Cardiac muscle cell (in vitro differentiated cells and primary cell): ENCODE data around the gene STAB1. TPM values are rescaled to one million over a fixed set of nuclear protein-coding genes. Genes with fewer than 3 reads are reported as not detected.

Experiments used
- DNase-seq, 2 donors: peaks; one replicate each; pipeline versions ENCODE4 v3.0.0 to v3.0.0-alpha.2; 2010 to 2017; ENCODE audit warnings: low read depth in 1 of 2, low spot score in 1 of 2
- H3K27ac ChIP-seq: fragments of 200-600 bp; sonication (generic); 2 replicates; pipeline ENCODE4 v1.5.1; 2016
- H3K27me3 ChIP-seq: fragments of 200-600 bp; sonication (generic); 2 replicates; pipeline ENCODE4 v1.6.0; 2016; ENCODE audit warnings: control low read depth
- H3K36me3 ChIP-seq: fragments of 200-600 bp; sonication (generic); 2 replicates; pipeline ENCODE4 v1.5.1; 2016; ENCODE audit warnings: control low read depth
- H3K4me1 ChIP-seq: fragments of 200-600 bp; sonication (generic); 2 replicates; pipeline ENCODE4 v1.8.1; 2017; ENCODE audit warnings: low read depth, mild to moderate bottlenecking, mixed run types
- H3K4me3 ChIP-seq: fragments of 200-600 bp; sonication (generic); 2 replicates; pipeline ENCODE4 v1.5.1; 2016; ENCODE audit warnings: mild to moderate bottlenecking
- H3K9me3 ChIP-seq: fragments of 200-600 bp; sonication (generic); 2 replicates; pipeline ENCODE4 v1.5.1; 2017; ENCODE audit warnings: low read depth, mild to moderate bottlenecking, control low read depth
- polyA plus RNA-seq: library from polyadenylated mRNA; unstranded; fragments of >200 nt; fragmentation: Nextera tagmentation; extraction: Ambion mirVana; gene quantifications from 2 replicates; pipeline ENCODE4 v1.2.1, GENCODE V29; 2016
- total RNA-seq: library from RNA; depleted of rRNA; stranded (reverse); fragments of >200 nt; gene quantifications from 2 replicates; pipeline ENCODE4 v1.2.3, GENCODE V29; 2016
- TF ChIP-seq, protein P1 (sequence below): IDR thresholded peaks from 2 replicates; pipeline ENCODE4 v1.5.1; 2012; ENCODE audit warnings: low read depth, mild to moderate bottlenecking, low read length

STAB1 gene
- total and polyA plus RNA-seq, 2 experiments from 2014 or later: 2.2 TPM; not detected in 1

DNA sequence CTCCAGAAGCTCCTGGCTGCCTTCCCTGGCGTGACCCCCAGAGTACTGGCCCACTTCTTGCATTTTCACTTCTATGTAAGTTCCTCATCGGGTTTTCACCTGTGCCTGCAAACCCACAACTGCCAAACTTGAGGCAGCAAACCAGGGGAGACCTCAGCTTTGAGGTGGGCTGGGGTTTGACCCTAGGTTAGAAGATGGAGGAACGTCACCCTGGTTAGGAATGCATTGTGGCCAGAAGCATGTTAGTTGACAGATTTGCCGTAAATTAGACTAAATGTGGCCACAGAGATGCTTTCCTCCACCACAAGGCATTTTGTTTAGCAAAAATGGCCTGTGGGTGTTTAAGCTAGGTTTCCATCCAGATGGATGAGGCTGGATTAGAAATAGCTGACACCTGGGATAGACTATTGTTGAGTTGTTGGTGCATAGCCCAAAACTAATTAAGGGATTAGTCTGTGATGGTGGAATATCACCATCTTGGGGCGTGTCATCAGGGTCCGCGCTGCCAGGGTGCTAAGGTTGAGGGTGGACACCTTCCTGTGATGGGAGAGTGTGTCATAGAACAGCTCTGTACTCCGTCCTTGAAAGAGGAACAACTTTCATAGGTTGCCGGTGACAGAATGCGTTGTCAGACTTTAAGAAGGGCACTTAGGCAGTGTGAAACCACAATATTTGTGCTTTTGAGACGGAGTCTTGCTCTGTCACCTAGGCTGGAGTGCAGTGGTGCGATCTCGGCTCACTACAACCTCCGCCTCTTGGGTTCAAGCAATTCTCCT is 36.2 kb upstream of the STAB1 start:
- no peak for DNase-seq
- H3K36me3 ChIP-seq: peaks cover 54% of the 10 kb centered on the region
- no peak overlapping the region for H3K27ac ChIP-seq
- H3K9me3 ChIP-seq: no peaks in the 10 kb centered on the region
- no peaks in the 10 kb centered on the region for H3K27me3 ChIP-seq
- peaks cover 24% of the 10 kb centered on the region for H3K4me1 ChIP-seq
- no peak overlapping the region for H3K4me3 ChIP-seq
- TF ChIP-seq, protein P1, sequence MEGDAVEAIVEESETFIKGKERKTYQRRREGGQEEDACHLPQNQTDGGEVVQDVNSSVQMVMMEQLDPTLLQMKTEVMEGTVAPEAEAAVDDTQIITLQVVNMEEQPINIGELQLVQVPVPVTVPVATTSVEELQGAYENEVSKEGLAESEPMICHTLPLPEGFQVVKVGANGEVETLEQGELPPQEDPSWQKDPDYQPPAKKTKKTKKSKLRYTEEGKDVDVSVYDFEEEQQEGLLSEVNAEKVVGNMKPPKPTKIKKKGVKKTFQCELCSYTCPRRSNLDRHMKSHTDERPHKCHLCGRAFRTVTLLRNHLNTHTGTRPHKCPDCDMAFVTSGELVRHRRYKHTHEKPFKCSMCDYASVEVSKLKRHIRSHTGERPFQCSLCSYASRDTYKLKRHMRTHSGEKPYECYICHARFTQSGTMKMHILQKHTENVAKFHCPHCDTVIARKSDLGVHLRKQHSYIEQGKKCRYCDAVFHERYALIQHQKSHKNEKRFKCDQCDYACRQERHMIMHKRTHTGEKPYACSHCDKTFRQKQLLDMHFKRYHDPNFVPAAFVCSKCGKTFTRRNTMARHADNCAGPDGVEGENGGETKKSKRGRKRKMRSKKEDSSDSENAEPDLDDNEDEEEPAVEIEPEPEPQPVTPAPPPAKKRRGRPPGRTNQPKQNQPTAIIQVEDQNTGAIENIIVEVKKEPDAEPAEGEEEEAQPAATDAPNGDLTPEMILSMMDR: no peak

DNA sequence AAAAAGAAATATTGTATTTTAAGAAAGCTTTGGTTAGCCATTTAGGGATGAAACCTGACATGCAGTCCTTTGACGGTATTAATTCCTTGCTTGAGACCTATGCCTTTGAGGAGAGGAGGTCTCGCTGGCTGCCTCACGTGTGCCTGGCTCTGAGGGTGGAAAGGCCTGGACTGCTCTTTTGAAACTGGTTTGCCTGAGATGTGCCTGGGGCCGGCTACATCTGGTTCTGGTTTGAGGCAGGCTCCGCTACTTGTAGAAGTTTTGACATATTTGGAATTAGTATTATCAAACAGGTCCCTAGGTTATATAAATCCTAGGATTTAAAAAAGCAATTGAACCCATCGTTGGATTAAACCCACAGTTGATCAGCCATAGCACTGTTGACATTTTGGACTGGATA is 33.3 kb upstream of the STAB1 start:
- no peak for DNase-seq
- peaks cover 57% of the 10 kb centered on the region for H3K36me3 ChIP-seq
- H3K27ac ChIP-seq: no peak overlapping the region

DNA sequence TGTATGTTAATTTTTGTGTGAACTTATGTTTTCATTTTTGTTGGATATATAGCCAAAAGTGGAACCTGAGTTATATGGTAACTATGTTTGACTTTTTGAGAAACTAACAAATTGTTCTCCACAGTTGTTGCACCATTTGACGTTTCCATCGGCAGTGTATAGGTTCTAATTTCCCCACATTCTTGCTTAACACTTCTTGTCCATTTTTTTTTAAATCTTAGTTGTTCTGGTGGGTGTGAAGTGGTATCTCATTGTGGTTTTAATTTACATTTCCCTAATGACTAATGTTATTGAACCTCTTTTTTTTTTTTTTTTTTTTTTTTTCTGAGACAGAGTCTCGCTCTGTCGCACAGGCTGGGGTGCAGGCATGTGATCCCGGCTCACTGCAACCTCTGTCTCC is 31.7 kb upstream of the STAB1 start:
- no peak overlapping the region for H3K4me3 ChIP-seq
- DNase-seq: no peak
- no peaks in the 10 kb centered on the region for H3K9me3 ChIP-seq
- peaks cover 9% of the 10 kb centered on the region for H3K4me1 ChIP-seq
- peaks cover 47% of the 10 kb centered on the region for H3K36me3 ChIP-seq
- H3K27ac ChIP-seq: no peak overlapping the region
- no peaks in the 10 kb centered on the region for H3K27me3 ChIP-seq
- TF ChIP-seq, protein P1: no peak

More for the DNA sequence above, 33.3 kb upstream of the STAB1 start:
- Histone ChIP-seq H3K4me3 (no peak overlapping the region), H3K27me3 (no peaks in the 10 kb centered on the region), H3K9me3 (no peaks in the 10 kb centered on the region), H3K4me1 (peaks cover 11% of the 10 kb centered on the region)
- TF ChIP-seq, protein P1: no peak

DNA sequence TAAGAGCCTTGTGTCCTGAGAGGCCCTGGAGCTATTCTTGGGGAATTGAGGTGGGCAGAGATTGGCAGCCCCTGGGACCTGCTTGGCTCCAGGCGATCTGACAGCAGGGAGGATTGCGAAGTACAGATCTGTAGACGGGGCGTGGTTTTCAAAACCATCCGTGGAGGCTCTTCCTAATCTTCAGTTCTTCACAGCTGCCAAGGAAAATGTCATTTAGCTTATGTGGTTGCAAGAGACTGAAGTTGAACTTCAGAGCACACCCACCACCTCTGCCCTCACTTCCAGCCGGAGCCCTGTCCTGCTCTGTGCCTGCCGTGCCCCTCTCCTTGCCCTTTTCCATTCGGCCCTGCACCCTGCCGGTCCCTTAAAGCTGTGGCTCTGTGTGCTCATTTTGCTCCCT is 26.8 kb upstream of the STAB1 start:
- no peaks in the 10 kb centered on the region for H3K27me3 ChIP-seq
- H3K4me3 ChIP-seq: no peak overlapping the region
- H3K27ac ChIP-seq: peak overlapping the region; percentile 78
- no peaks in the 10 kb centered on the region for H3K9me3 ChIP-seq
- peaks cover 16% of the 10 kb centered on the region for H3K36me3 ChIP-seq
- DNase-seq: peak in 1 of 2 donors; percentile 58
- TF ChIP-seq, protein P1: no peak
- peaks cover 17% of the 10 kb centered on the region for H3K4me1 ChIP-seq

DNA sequence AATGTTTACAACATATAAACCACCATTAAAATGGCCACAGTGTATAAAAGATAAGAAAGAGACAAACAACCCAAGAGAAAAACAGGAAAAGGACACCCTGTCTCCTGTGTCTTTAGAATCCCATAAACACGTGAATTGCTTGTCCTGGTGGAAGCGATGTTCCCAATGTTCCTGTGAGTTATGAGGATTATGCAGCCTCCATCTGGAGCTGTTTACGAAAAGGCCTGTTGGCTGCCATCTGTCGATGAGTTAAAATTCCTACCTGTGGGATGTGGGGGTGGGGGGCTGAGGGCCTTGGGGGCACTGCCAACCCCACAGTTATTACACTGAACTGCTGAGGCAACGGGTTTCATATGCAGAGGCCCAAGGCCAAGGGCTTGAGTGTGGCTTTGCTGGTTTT is 26.1 kb upstream of the STAB1 start:
- TF ChIP-seq, protein P1: no peak
- DNase-seq: no peak
- Histone ChIP-seq H3K4me3 (no peak overlapping the region), H3K9me3 (no peaks in the 10 kb centered on the region), H3K27ac (peak overlapping the region; percentile 78), H3K4me1 (peaks cover 17% of the 10 kb centered on the region), H3K27me3 (no peaks in the 10 kb centered on the region), H3K36me3 (peaks cover 20% of the 10 kb centered on the region)
